K562 (cell line): ENCODE measurements around the gene INS.

Source experiments
- CTCF ChIP-seq, 3 experiments: IDR thresholded peaks in 2 of 3; conservative IDR thresholded peaks in 1 of 3; 2 replicates each; pipeline ENCODE4 v1.5.1; 2011 to 2012; ENCODE audit warnings: low read length in 3 of 3, mild to moderate bottlenecking in 3 of 3, control low read depth in 2 of 3, improper control_type of control experiment in 1 of 3, inconsistent platforms in 1 of 3, low read depth in 1 of 3, mixed read lengths in 1 of 3, moderate library complexity in 1 of 3; ENCODE audit not compliant: insufficient read depth in 2 of 3
- EHMT2 ChIP-seq: fragments of 450-650 bp; IDR thresholded peaks from 2 replicates; pipeline ENCODE4 v1.6.1; 2018; ENCODE audit warnings: antibody characterized with exemption
- NFE2L1 ChIP-seq: fragments of 450-650 bp; IDR thresholded peaks from 2 replicates; pipeline ENCODE4 v1.6.1; 2016; ENCODE audit warnings: missing genetic modification characterization, low read depth, mild to moderate bottlenecking, missing compliant biosample characterization, moderate library complexity, borderline replicate concordance
- POLR2A ChIP-seq: fragments of 450-650 bp; conservative IDR thresholded peaks from 2 replicates; pipeline ENCODE4 v1.6.1; 2016
- POLR2AphosphoS5 ChIP-seq: IDR thresholded peaks from 2 replicates; pipeline ENCODE4 v1.6.1; 2011; ENCODE audit warnings: mild to moderate bottlenecking, low read depth, low read length, moderate library complexity; ENCODE audit not compliant: control insufficient read depth, insufficient read depth
- SMAD1 ChIP-seq: fragments of 150-350 bp; IDR thresholded peaks from 2 replicates; pipeline ENCODE4 v1.6.1; 2014; ENCODE audit warnings: low read length, low read depth; ENCODE audit not compliant: partially characterized antibody
- THRB ChIP-seq: fragments of 450-650 bp; formaldehyde crosslinking; conservative IDR thresholded peaks from 2 replicates; pipeline ENCODE4 v1.4.0; 2022; ENCODE audit warnings: mild to moderate bottlenecking, missing genetic modification characterization
- ZKSCAN1 ChIP-seq: fragments of 150-350 bp; IDR thresholded peaks from 2 replicates; pipeline ENCODE4 v1.6.1; 2016; ENCODE audit warnings: low read depth, low read length
- ZNF184 ChIP-seq: sonication (generic); formaldehyde crosslinking; IDR thresholded peaks from 2 replicates; pipeline ENCODE4 v1.5.0; 2020; ENCODE audit warnings: missing genetic modification reagents
- ZNF274 ChIP-seq: IDR thresholded peaks from 2 replicates; pipeline ENCODE4 v1.6.1; 2011; ENCODE audit warnings: low read depth, mild to moderate bottlenecking, low read length, moderate library complexity, borderline replicate concordance
- ZNF445 ChIP-seq: fragments of 250-450 bp; sonication (Bioruptor Pico); IDR thresholded peaks from 2 replicates; pipeline ENCODE4 v1.4.0; 2020; ENCODE audit warnings: low read depth, mild to moderate bottlenecking, moderate library complexity
- ZNF583 ChIP-seq: fragments of 250-450 bp; sonication (Bioruptor Pico); IDR thresholded peaks from 2 replicates; pipeline ENCODE4 v1.4.0; 2020

- no peak for TF ChIP-seq ZNF274
- TF ChIP-seq ZNF583 (CRISPR knock-in tag): no peak
- no peak for TF ChIP-seq POLR2AphosphoS5
- TF ChIP-seq CTCF (IDR thresholded peaks at IDR 0.05 in 2 of 3, conservative IDR thresholded peaks at IDR 0.05 in 1 of 3; ENCODE audit: insufficient read depth in 2 of 3, low read depth in 1 of 3, low read length in 3 of 3): no peak
- TF ChIP-seq SMAD1: no peak
- TF ChIP-seq ZNF184 (CRISPR knock-in tag): no peak
- no peak for TF ChIP-seq EHMT2
- no peak for TF ChIP-seq ZNF445 (CRISPR knock-in tag)
- TF ChIP-seq NFE2L1: no peak
- TF ChIP-seq POLR2A: no peak
- no peak for TF ChIP-seq ZKSCAN1
- no peak for TF ChIP-seq THRB (CRISPR knock-in tag)
These were observed 22.4 kb downstream of the INS start for GRCh38 chr11:2138431-2139122.
